Testis (tissue), 2 donors: Measurements from ENCODE around the gene ACOT8.

ENCODE experiments used
- POLR2A ChIP-seq: fragments of 450-650 bp; IDR thresholded peaks from one replicate; pipeline ENCODE4 v1.6.1; 2017; ENCODE audit warnings: antibody characterized with exemption, mild to moderate bottlenecking, moderate library complexity
- TF ChIP-seq, protein P1 (sequence below), 3 experiments: fragments of 450-650 bp in 2 of 3; fragments of 200-600 bp in 1 of 3; sonication (generic) in 1 of 3; IDR thresholded peaks; one replicate each; pipeline ENCODE4 v1.5.1; 2016 to 2019; ENCODE audit warnings: antibody characterized with exemption in 3 of 3, mild to moderate bottlenecking in 2 of 3, moderate library complexity in 1 of 3

DNA sequence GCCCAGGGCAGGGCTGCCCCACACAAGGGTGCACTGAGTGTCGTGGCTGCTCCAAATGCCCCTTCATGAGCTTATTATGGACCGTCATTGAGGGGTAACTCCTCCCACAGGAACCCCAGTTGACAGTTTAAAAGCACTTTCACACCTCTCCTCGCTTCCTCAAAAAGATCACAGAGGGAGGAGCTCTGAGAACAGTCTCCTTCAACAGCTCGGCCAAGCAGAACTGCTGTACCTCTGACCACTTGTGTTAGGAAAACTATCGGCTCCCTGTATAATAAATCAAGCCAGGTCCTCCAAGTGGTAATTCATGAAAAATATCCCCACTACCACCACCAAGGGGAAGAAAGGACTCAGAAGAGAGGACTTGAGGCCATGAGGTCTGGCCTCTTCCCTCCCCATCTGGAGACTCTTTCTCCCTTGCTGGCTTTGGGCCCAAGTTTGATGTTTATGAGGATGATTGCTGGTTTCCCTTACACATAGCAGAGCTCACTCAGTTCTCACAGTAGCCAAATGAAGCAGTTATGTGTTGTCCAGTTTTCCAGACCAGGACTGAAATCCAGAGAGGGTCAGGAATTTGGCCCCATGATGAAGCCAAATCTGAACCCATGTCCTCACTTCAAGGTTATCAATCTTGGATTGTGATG lies 14.9 kb downstream of the ACOT8 start:
- TF ChIP-seq, protein P1, sequence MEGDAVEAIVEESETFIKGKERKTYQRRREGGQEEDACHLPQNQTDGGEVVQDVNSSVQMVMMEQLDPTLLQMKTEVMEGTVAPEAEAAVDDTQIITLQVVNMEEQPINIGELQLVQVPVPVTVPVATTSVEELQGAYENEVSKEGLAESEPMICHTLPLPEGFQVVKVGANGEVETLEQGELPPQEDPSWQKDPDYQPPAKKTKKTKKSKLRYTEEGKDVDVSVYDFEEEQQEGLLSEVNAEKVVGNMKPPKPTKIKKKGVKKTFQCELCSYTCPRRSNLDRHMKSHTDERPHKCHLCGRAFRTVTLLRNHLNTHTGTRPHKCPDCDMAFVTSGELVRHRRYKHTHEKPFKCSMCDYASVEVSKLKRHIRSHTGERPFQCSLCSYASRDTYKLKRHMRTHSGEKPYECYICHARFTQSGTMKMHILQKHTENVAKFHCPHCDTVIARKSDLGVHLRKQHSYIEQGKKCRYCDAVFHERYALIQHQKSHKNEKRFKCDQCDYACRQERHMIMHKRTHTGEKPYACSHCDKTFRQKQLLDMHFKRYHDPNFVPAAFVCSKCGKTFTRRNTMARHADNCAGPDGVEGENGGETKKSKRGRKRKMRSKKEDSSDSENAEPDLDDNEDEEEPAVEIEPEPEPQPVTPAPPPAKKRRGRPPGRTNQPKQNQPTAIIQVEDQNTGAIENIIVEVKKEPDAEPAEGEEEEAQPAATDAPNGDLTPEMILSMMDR (IDR thresholded peaks at IDR 0.05), result no peak
- TF ChIP-seq POLR2A, result no peak
